ENCODE measurements around the gene GPNMB.

DNA sequence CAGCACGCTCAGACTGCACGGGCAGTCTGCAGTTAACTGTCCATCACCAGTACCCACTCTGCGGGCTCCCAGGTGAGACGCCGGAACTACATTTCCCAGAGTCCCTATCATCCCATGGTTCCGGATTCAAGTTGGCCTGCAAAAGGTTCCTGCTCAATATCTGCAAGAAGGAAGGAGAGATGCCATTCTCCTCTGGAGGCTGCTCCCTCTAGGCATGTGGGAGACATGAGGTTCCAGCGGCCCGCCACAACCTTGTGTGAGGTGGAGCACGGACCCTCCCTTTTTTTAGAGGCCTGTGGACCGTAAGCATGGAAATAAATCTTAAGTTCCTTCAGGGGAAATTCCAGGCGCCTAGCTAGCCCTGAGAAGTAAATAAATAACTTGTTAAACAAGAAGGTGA lies 35.0 kb upstream of the GPNMB start:
- TF ChIP-seq POLR2A (IDR thresholded peaks at IDR 0.05) (no peak), CTCF (IDR thresholded peaks at IDR 0.05) (no peak)
